ENCODE data around the gene TMCC3.

GRCh38 chr12:94656556-94656955 is 6.2 kb upstream of the TMCC3 start:
- TF ChIP-seq CTCF (tag by site-specific recombination; IDR thresholded peaks at IDR 0.05) (no peak), ZNF521 (tag by site-specific recombination; IDR thresholded peaks at IDR 0.05) (no peak), ZNF704 (tag by site-specific recombination; IDR thresholded peaks at IDR 0.05) (no peak), HOXA7 (CRISPR knock-in tag; IDR thresholded peaks at IDR 0.05; ENCODE audit: borderline replicate concordance) (no peak), ATF2 (tag by site-specific recombination; IDR thresholded peaks at IDR 0.05; ENCODE audit: low read depth) (no peak), ZNF707 (tag by site-specific recombination; IDR thresholded peaks at IDR 0.05) (no peak), ZNF121 (tag by site-specific recombination; IDR thresholded peaks at IDR 0.05) (no peak), ZIC2 (tag by site-specific recombination; IDR thresholded peaks at IDR 0.05) (no peak)
